Kasumi-1 (cell line): ENCODE results near the gene SHISA5.

ENCODE experiments used
- DNase-seq, 2 experiments: peaks; one replicate each; lab custom pipeline; 2025; lab: John Stamatoyannopoulos, UW

SHISA5 gene

GRCh38 chr3:48459773-48460516, 44.0 kb downstream of the SHISA5 start:
- DNase-seq: no peak

- DNase-seq: no peak
Observed at GRCh38 chr3:48459331-48459730, 44.6 kb downstream of the SHISA5 start.

GRCh38 chr3:48456456-48456855, 47.5 kb downstream of the SHISA5 start:
- no peak for DNase-seq

- DNase-seq: no peak
Observed at GRCh38 chr3:48451270-48451669, 52.7 kb downstream of the SHISA5 start.

GRCh38 chr3:48446425-48447193, 57.4 kb downstream of the SHISA5 start, which contains the start of gene ATRIP:
TSS of gene ATRIP (plus strand) at chr3:48446737. CDS start at chr3:48446846, 109 bp downstream.
- peak; percentile 76 to 77 for DNase-seq

GRCh38 chr3:48446043-48446424, 57.9 kb downstream of the SHISA5 start:
- no peak for DNase-seq

- no peak for DNase-seq
Observed at GRCh38 chr3:48445277-48445882, 58.6 kb downstream of the SHISA5 start.

GRCh38 chr3:48441940-48442339, 62.0 kb downstream of the SHISA5 start:
- DNase-seq: no peak

- DNase-seq: peak in 1 of 2 experiments; percentile 7
Observed at GRCh38 chr3:48440590-48440958, 63.4 kb downstream of the SHISA5 start.

- peak; percentile 98 for DNase-seq
Observed at GRCh38 chr3:48439820-48440589, 64.0 kb downstream of the SHISA5 start, which contains the start of the genes CCDC51 and TMA7. TSS of gene CCDC51 (minus strand) at chr3:48440119. CDS start at chr3:48435128, 4,991 bp downstream. TSS of gene TMA7 (plus strand) at chr3:48440257. CDS start at chr3:48440297, 40 bp downstream.

GRCh38 chr3:48437812-48438211, 66.2 kb downstream of the SHISA5 start:
- DNase-seq: no peak

GRCh38 chr3:48436855-48437254, 67.1 kb downstream of the SHISA5 start:
- no peak for DNase-seq

- no peak for DNase-seq
Observed at GRCh38 chr3:48436477-48436787, 67.5 kb downstream of the SHISA5 start.

GRCh38 chr3:48435774-48436476, 68.0 kb downstream of the SHISA5 start:
- peak; percentile 91 to 92 for DNase-seq

- DNase-seq: no peak
Observed at GRCh38 chr3:48435223-48435595, 68.8 kb downstream of the SHISA5 start.

- no peak for DNase-seq
Observed at GRCh38 chr3:48434591-48435222, 69.3 kb downstream of the SHISA5 start.

GRCh38 chr3:48433472-48434118, 70.4 kb downstream of the SHISA5 start:
- no peak for DNase-seq

- peak; percentile 7 to 11 for DNase-seq
Observed at GRCh38 chr3:48432411-48433371, 71.3 kb downstream of the SHISA5 start.
